Measurements from ENCODE around the gene NCOR1.
"Not testable (repeated sequence)": the region's sequence is repeated elsewhere in the genome, so short reads cannot be mapped to it uniquely, and the experiment has no call there.

DNA sequence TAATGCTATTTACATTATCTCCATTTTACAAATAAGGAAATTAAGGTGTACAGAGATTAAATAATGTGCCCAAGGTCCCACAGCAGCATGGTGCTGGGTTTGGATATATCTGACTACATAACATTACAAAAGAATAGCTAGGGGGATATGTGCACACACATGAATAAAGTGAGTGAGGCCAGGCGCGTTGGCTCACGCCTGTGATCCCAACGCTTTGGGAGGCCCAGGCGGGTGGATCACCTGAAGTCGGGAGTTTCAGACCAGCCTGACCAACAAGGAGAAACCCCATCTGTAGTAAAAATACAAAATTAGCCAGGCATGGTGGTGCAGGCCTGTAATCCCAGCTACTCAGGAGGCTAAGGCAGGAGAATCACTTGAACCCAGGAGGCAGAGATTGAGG is 10.6 kb downstream of the NCOR1 start:
- TF ChIP-seq, protein P1, sequence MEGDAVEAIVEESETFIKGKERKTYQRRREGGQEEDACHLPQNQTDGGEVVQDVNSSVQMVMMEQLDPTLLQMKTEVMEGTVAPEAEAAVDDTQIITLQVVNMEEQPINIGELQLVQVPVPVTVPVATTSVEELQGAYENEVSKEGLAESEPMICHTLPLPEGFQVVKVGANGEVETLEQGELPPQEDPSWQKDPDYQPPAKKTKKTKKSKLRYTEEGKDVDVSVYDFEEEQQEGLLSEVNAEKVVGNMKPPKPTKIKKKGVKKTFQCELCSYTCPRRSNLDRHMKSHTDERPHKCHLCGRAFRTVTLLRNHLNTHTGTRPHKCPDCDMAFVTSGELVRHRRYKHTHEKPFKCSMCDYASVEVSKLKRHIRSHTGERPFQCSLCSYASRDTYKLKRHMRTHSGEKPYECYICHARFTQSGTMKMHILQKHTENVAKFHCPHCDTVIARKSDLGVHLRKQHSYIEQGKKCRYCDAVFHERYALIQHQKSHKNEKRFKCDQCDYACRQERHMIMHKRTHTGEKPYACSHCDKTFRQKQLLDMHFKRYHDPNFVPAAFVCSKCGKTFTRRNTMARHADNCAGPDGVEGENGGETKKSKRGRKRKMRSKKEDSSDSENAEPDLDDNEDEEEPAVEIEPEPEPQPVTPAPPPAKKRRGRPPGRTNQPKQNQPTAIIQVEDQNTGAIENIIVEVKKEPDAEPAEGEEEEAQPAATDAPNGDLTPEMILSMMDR (conservative IDR thresholded peaks at IDR 0.05; ENCODE audit: low read length): not testable (repeated sequence)
- not testable (repeated sequence) for TF ChIP-seq EZH2phosphoT487 (IDR thresholded peaks at IDR 0.05; ENCODE audit: borderline replicate concordance, low read depth, low read length)

Data from OCI-LY7 (cell line).